D721Med (cell line): ENCODE data around the gene CAMK4.

Experiments
- DNase-seq: peaks from one replicate; pipeline ENCODE4 v3.0.0; 2011; ENCODE audit warnings: low spot score; ENCODE audit not compliant: insufficient read length
- FAIRE-seq: peaks from 2 replicates; lab custom pipeline; 2011; peaks lifted over from hg19 to GRCh38; lab: Jason Lieb, UNC
- TF ChIP-seq, protein P1 (sequence below): IDR thresholded peaks from 2 replicates; pipeline ENCODE4 v1.5.1; 2012; ENCODE audit warnings: mild to moderate bottlenecking, control low read depth; ENCODE audit not compliant: insufficient read depth; ENCODE audit errors: missing control alignments

The CAMK4 gene

DNA sequence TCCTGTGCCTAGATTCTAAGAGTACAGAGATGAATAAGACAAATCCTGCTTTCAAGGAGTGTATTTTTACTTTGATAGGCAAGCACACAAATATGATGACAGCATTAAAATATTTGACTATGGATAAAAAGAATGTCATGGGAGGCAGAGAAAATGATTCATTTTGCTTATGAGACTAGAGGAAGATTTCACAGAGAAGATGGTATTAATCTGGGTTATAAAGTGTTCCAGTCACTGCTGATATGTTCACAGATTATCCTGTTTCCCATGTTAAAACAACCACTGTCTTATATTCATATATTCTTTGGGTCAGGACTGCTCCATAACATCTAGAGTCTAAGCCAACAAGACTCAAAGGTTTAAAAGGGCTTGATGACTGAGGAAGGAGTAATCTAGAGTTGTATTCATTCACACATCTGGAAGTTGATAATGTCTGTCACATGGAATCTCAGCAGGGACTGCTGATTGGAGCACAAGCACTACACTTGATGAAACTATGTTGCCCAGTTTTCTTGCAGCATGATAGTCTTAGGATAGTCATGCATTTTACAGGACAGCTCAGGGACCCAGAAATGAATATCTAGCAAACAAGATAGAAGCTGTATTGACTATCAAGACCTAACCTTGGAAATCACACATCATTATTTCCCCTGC, 208.8 kb downstream of the CAMK4 start:
- no peak for DNase-seq
- TF ChIP-seq, protein P1, sequence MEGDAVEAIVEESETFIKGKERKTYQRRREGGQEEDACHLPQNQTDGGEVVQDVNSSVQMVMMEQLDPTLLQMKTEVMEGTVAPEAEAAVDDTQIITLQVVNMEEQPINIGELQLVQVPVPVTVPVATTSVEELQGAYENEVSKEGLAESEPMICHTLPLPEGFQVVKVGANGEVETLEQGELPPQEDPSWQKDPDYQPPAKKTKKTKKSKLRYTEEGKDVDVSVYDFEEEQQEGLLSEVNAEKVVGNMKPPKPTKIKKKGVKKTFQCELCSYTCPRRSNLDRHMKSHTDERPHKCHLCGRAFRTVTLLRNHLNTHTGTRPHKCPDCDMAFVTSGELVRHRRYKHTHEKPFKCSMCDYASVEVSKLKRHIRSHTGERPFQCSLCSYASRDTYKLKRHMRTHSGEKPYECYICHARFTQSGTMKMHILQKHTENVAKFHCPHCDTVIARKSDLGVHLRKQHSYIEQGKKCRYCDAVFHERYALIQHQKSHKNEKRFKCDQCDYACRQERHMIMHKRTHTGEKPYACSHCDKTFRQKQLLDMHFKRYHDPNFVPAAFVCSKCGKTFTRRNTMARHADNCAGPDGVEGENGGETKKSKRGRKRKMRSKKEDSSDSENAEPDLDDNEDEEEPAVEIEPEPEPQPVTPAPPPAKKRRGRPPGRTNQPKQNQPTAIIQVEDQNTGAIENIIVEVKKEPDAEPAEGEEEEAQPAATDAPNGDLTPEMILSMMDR, result no peak
- FAIRE-seq, result no peak

DNA sequence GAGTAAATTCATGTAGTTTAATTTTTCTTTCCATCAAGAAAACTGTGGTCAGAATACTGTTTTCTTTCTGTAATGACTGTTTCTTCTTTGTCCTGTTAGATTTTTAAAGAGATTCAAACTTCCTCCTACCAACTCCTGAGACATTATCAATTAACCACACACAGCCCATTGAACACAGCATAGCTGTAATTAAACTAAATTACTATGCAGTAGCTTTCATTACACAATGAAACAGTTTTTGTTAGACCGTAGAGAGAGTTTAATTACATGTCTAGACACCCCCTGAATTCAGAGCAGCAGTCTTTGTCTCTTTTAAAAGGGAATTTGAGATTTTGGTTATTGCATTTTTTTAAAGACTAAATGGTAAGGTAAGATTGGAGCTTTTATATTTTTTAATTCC, 210.6 kb downstream of the CAMK4 start:
- TF ChIP-seq, protein P1, result no peak
- no peak for FAIRE-seq
- DNase-seq, result no peak

DNA sequence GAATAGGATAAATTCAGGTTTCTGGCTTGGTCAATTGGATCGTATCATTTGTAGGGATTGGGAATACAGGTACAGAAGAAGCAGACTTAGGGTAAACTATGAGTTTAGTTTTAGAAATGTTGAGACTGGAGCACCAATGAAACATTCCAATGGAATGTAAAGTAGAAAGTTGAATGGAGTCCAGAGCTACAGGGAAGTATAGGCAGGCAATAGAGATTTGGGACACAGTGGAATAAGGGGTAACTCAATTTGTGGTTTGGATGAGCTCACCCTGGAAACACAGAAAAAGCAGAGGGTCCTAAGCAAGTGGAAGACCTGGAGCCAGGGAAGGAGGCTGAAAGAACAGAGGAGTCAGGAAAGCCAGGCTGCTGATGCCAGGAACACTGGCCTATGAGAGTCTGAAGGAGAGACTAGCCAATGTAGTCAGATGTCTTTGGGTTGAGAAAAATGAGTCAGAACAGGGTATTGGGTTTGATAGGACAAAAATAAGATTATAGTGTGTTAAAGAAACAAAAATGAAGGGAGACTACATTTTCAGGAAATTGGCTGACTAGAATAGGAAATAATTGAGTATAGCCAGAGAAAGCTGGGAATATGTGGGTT, 215.4 kb downstream of the CAMK4 start:
- no peak for DNase-seq
- TF ChIP-seq, protein P1, result no peak
- FAIRE-seq, result peak; percentile 29

DNA sequence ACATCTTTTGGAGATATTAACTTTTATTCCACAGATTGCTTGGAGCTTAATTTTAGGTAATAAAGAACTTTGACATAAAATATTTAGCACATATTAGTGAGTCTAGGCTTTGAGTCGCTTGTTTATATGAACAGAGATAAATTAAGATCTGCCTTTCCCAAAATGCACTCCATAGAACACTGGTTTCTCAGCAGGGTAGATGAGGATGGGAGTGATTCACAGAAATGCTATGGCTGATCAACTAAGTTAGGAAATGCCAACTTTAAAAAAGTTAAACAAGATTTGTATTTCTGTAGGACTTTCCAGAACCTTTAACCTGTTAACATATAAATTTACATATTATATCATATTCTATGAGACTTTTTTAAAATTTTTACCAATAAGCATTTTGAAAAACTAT, 222.9 kb downstream of the CAMK4 start:
- DNase-seq (no peak), FAIRE-seq (no peak)
- TF ChIP-seq, protein P1, result no peak

DNA sequence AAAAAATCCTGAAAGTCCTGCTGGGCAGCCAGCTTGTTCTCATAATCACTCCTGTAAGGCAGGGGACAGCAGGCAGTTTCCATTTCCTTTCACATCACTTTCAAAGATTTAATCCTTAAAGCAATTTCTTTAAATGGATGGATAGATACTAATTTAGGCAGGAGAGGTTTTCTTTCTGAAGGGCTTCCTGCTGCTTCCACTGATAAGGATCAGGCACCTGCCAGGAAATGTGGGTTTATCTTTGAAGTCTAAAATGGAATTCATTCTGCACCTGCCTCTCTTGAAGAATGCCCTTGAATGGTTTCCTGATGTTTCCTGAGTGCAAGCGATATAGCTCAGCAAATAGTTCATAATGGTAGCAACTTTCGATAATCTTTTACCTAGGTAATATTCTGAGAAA, 223.6 kb downstream of the CAMK4 start:
- TF ChIP-seq, protein P1, result no peak
- FAIRE-seq, result peak; percentile 32
- DNase-seq, result no peak

DNA sequence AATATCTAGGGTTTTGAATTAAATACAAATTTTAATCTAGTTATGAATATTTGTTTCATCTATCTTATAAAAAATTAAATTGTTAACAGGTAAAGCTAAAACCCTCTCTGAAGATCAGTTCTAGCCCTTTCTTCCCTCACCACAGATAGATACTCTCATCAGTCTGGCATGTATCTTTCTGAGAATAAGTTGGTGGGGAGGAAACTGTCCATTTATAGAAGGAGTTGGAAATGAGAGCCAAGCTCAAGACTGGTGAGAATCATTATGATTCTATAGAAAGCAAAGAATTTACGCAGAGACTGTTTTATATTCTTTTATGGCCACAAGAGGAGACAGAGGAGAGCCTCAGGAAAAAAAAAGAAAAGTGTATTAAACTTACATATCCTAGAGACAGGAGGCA, 229.1 kb downstream of the CAMK4 start:
- no peak for DNase-seq
- TF ChIP-seq, protein P1, result no peak
- FAIRE-seq, result no peak

DNA sequence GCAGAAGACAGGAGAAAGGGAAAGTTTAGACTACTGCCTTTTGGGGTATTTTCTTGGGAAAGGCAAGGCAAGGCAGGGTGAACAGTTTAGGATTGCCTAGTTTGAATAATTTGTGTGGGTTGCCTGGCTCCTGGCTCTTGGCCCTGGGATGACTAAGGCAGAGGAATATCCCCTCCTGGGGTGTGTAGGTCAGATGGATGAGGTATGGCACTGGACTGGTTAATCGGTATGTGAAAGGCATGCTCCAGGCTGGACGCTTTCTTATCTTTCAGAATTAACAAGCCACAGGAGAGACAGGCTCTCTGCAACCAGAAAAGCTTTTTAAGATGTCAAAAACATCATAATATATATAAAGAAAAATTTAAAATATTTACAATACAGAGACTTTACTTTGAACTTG, 229.6 kb downstream of the CAMK4 start:
- TF ChIP-seq, protein P1, result no peak
- DNase-seq (no peak), FAIRE-seq (no peak)
